ENCODE results near the gene CPB2. TPM values are rescaled to one million over a fixed set of nuclear protein-coding genes. Genes with fewer than 3 reads are reported as not detected.

Gene CPB2
- total RNA-seq, 4 donors from 2014 or later: 0.25 to 0.42 (median 0.29) TPM; not detected in 1

GRCh38 chr13:46146898-46147297 lies 42.1 kb upstream of the CPB2 start:
- TF ChIP-seq CTCF (IDR thresholded peaks at IDR 0.05) (no peak), POLR2A (IDR thresholded peaks at IDR 0.05) (no peak)
- no peak for DNase-seq (ENCODE audit: low spot score in 2 of 2)

GRCh38 chr13:46145950-46146349 lies 41.1 kb upstream of the CPB2 start:
- TF ChIP-seq POLR2A (IDR thresholded peaks at IDR 0.05): no peak
- no peak for TF ChIP-seq CTCF (IDR thresholded peaks at IDR 0.05)
- no peak overlapping the region for H3K4me3 ChIP-seq (ENCODE audit: low read depth, poor library complexity, severe bottlenecking)
- no peak for DNase-seq (ENCODE audit: low spot score in 2 of 2)
- intact Hi-C loops (cut with DNase I; ENCODE audit: low total_unique reads): no loop called here
- WGBS, 2 donors: 66 to 73% methylated on average over 2 of the region's 2 CpGs

More at GRCh38 chr13:46146898-46147297, 42.1 kb upstream of the CPB2 start:
- intact Hi-C loops (cut with DNase I; ENCODE audit: low total_unique reads): no loop called here
- H3K4me3 ChIP-seq (ENCODE audit: low read depth, poor library complexity, severe bottlenecking): no peak overlapping the region
- 36 to 38% methylated on average over 3 of the region's 3 CpGs for WGBS, 2 donors

- WGBS, 2 donors: 73 to 74% methylated on average over 4 of the region's 4 CpGs
- TF ChIP-seq CTCF (IDR thresholded peaks at IDR 0.05): no peak
- no peak for TF ChIP-seq POLR2A (IDR thresholded peaks at IDR 0.05)
- H3K4me3 ChIP-seq (ENCODE audit: low read depth, poor library complexity, severe bottlenecking): no peak overlapping the region
- intact Hi-C loops (cut with DNase I; ENCODE audit: low total_unique reads): no loop called here
- DNase-seq (ENCODE audit: low spot score in 2 of 2): no peak
These were observed 40.3 kb upstream of the CPB2 start for GRCh38 chr13:46145135-46145534.

GRCh38 chr13:46143184-46143701 lies 38.4 kb upstream of the CPB2 start:
- 81 to 85% methylated on average over 4 of the region's 4 CpGs for WGBS, 2 donors
- no peak for DNase-seq (ENCODE audit: low spot score in 2 of 2)
- TF ChIP-seq CTCF (IDR thresholded peaks at IDR 0.05) (no peak), POLR2A (IDR thresholded peaks at IDR 0.05) (no peak)
- no peak overlapping the region for H3K4me3 ChIP-seq (ENCODE audit: low read depth, poor library complexity, severe bottlenecking)
- intact Hi-C loops (cut with DNase I; ENCODE audit: low total_unique reads): no loop called here

GRCh38 chr13:46142776-46143175 lies 37.9 kb upstream of the CPB2 start:
- intact Hi-C loops (cut with DNase I; ENCODE audit: low total_unique reads): no loop called here
- no peak overlapping the region for H3K4me3 ChIP-seq (ENCODE audit: low read depth, poor library complexity, severe bottlenecking)
- TF ChIP-seq POLR2A (IDR thresholded peaks at IDR 0.05) (no peak), CTCF (IDR thresholded peaks at IDR 0.05) (no peak)
- WGBS, 2 donors: 62 to 76% methylated on average over 3 of the region's 3 CpGs
- DNase-seq (ENCODE audit: low spot score in 2 of 2): no peak

GRCh38 chr13:46140044-46140443 lies 35.2 kb upstream of the CPB2 start:
- H3K4me3 ChIP-seq (ENCODE audit: low read depth, poor library complexity, severe bottlenecking): no peak overlapping the region
- intact Hi-C loops (cut with DNase I; ENCODE audit: low total_unique reads): no loop called here
- no peak for TF ChIP-seq POLR2A (IDR thresholded peaks at IDR 0.05)
- TF ChIP-seq CTCF (IDR thresholded peaks at IDR 0.05): no peak
- 76 to 84% methylated on average over 2 of the region's 2 CpGs for WGBS, 2 donors
- no peak for DNase-seq (ENCODE audit: low spot score in 2 of 2)

All from lower leg skin (tissue), 4 donors.